Heart left ventricle (tissue), 16 donors: ENCODE data around the gene TPP2. TPM values are rescaled to one million over a fixed set of nuclear protein-coding genes. Genes with fewer than 3 reads are reported as not detected.

Source experiments
- ATAC-seq, 4 donors: fragments of 200-7000 bp; cut with Tn5 transposase; one replicate each; pipeline ENCODE4 v1.9.1; 2020 to 2022; ENCODE audit warnings: moderate library complexity in 4 of 4, mild to moderate bottlenecking in 3 of 4, moderate number of reproducible peaks in 1 of 4
- DNase-seq, 5 donors: peaks; one replicate each; pipeline ENCODE4 v3.0.0-alpha.2; 2020
- H3K27ac ChIP-seq, 12 donors: fragments of 200-600 bp; sonication (generic) in 4 of 12; one replicate each; pipeline versions ENCODE4 v1.5.0 to v1.8.0; 2016 to 2022; ENCODE audit warnings: mild to moderate bottlenecking in 2 of 12
- H3K27me3 ChIP-seq, 9 donors: fragments of 200-600 bp; sonication (generic) in 2 of 9; one replicate each; pipeline versions ENCODE4 v1.5.1 to v1.8.0; 2016 to 2022; ENCODE audit warnings: mild to moderate bottlenecking in 3 of 9
- H3K36me3 ChIP-seq, 9 donors: fragments of 200-600 bp; sonication (generic) in 2 of 9; one replicate each; pipeline versions ENCODE4 v1.5.0 to v1.8.0; 2018 to 2022; ENCODE audit warnings: mild to moderate bottlenecking in 2 of 9
- H3K4me1 ChIP-seq, 12 donors: fragments of 200-600 bp; sonication (generic) in 4 of 12; one replicate each; pipeline versions ENCODE4 v1.5.0 to v1.8.0; 2016 to 2022; ENCODE audit warnings: mild to moderate bottlenecking in 3 of 12
- H3K4me3 ChIP-seq, 12 donors: fragments of 200-600 bp; sonication (generic) in 4 of 12; one replicate each; pipeline versions ENCODE4 v1.5.0 to v1.8.0; 2017 to 2022; ENCODE audit warnings: mild to moderate bottlenecking in 9 of 12, moderate library complexity in 4 of 12
- H3K9me3 ChIP-seq, 12 donors: fragments of 200-600 bp; sonication (generic) in 4 of 12; one replicate each; pipeline versions ENCODE4 v1.5.0 to v1.8.0; 2016 to 2022; ENCODE audit warnings: mild to moderate bottlenecking in 1 of 12
- CTCF ChIP-seq, 12 donors: fragments of 200-600 bp; sonication (generic) in 4 of 12; IDR thresholded peaks; one replicate each; pipeline versions ENCODE4 v1.5.0 to v1.8.0; 2018 to 2022; ENCODE audit warnings: antibody characterized with exemption in 12 of 12, mild to moderate bottlenecking in 5 of 12
- POLR2A ChIP-seq, 2 donors: fragments of 450-650 bp; IDR thresholded peaks; one replicate each; pipeline ENCODE4 v1.6.1; 2017; ENCODE audit warnings: antibody characterized with exemption in 2 of 2, mild to moderate bottlenecking in 2 of 2, moderate library complexity in 2 of 2
- WGBS, 4 donors: extraction: QIAGEN DNeasy Blood & Tissue Kit in 2 of 4; methylation state at CpG; one replicate each; pipeline versions ENCODE4 v1.1.5 to v1.1.7; 2013 to 2018; 5-methylcytosine and 5-hydroxymethylcytosine counted together
- intact Hi-C, 10 donors: fragments of 100-400 bp; cut with DNase I; formaldehyde crosslinking; loops; one replicate each; pipeline versions ENCODE4 v1.11.1 to v1.14.2; 2022
- polyA plus RNA-seq, 2 donors: library from polyadenylated mRNA; stranded (reverse); fragments of 200-250 nt; gene quantifications; one replicate each; pipeline ENCODE4 v1.2.3, GENCODE V29; 2013
- total RNA-seq, 9 donors: library from RNA; depleted of rRNA in 2 of 9; stranded (reverse); fragments of >200 nt in 2 of 9; fragmentation: NEBNext Ultra II Directional in 3 of 9; extraction: Animal tissue kit (Norgen Biotek cat#: 25700) in 3 of 9; gene quantifications; one replicate each; pipeline versions ENCODE4 v1.1.0 to v1.2.4, GENCODE V29; 2016 to 2023
- donor health status: ischemic (EF 13 %, LVEDD 7.1; RV severe dilation, severe dysfunction).
- donor health status: healthy with polysubstance abuse.
- donor health status: DM: no; HTN: yes; CAD: no.
- donor health status: DM: no; HTN: no; CAD: no.
- donor health status: ischemic (EF 25% LVEDD 6.9; RV normal size, moderate dysfunction).
- donor health status: ischemic (EF 25% LVEDD 5.7; RV mildly dilated, moderate dysfunction).
- donor health status: healthy.
- donor health status: DM: yes; HTN: yes; CAD: no.
- donor health status: ischemic (EF 35%, LVEDD 5.7; RV mildly dilated, moderate dysfunction).
- donor health status: nonischemic (EF 11% LVEDD 7.7; RV severe dilation, severe dysfunction).
- donor health status: DM: yes; HTN: yes; CAD: no.
- donor health status: PGD.
- donor health status: ischemic (EF 29% LVEDD 5.4; RV normal size, mild dysfunction).
- donor health status: nonischemic (EF 23%, LVEDD 6.1; RV moderate dilation, normal function).

The TPP2 gene
- total and polyA plus RNA-seq, 11 donors: 13.0 to 37.9 (median 32.4) TPM

- H3K36me3 ChIP-seq: peaks cover 0 to 92% (median 83%) of the 10 kb centered on the region in 9 donors
- H3K9me3 ChIP-seq: no peaks in the 10 kb centered on the region
- TF ChIP-seq POLR2A (IDR thresholded peaks at IDR 0.05) (no peak), CTCF (IDR thresholded peaks at IDR 0.05) (no peak)
- DNase-seq (no peak), ATAC-seq (peak in 3 of 4 donors; percentile 36 to 56 (median 52))
- no peak overlapping the region for H3K27ac ChIP-seq
- 74 to 81% (median 77%) methylated on average over 4 of the region's 4 CpGs for WGBS, 4 donors
- H3K4me1 ChIP-seq: peaks cover 0 to 6% (median 0%) of the 10 kb centered on the region in 12 donors
- no peak overlapping the region for H3K4me3 ChIP-seq
- no peaks in the 10 kb centered on the region for H3K27me3 ChIP-seq
- intact Hi-C loops: loop anchor here in 1 of 10 donors (5.0 kb wide), 1 partner anchor 39 kb away; no protein-coding TSS in a partner anchor
Observed at GRCh38 chr13:102617697-102618350, 21.0 kb downstream of the TPP2 start.

GRCh38 chr13:102620516-102620915 lies 23.7 kb downstream of the TPP2 start:
- Histone ChIP-seq H3K36me3 (peaks cover 0 to 97% (median 89%) of the 10 kb centered on the region in 9 donors), H3K9me3 (no peaks in the 10 kb centered on the region), H3K27ac (no peak overlapping the region), H3K4me3 (no peak overlapping the region), H3K4me1 (peaks cover 0 to 6% (median 0%) of the 10 kb centered on the region in 12 donors), H3K27me3 (no peaks in the 10 kb centered on the region)
- WGBS, 4 donors: 80 to 92% (median 85%) methylated on average over 6 of the region's 6 CpGs
- no peak for ATAC-seq
- no peak for DNase-seq
- intact Hi-C loops: no loop called here
- no peak for TF ChIP-seq POLR2A (IDR thresholded peaks at IDR 0.05)
- no peak for TF ChIP-seq CTCF (IDR thresholded peaks at IDR 0.05)

GRCh38 chr13:102626928-102627327 lies 30.1 kb downstream of the TPP2 start:
- Histone ChIP-seq H3K36me3 (peaks cover 0 to 97% (median 89%) of the 10 kb centered on the region in 9 donors), H3K27ac (no peak overlapping the region), H3K9me3 (no peaks in the 10 kb centered on the region), H3K27me3 (no peaks in the 10 kb centered on the region), H3K4me3 (no peak overlapping the region), H3K4me1 (peaks cover 0 to 3% (median 0%) of the 10 kb centered on the region in 12 donors)
- no peak for TF ChIP-seq POLR2A (IDR thresholded peaks at IDR 0.05)
- ATAC-seq (no peak), DNase-seq (no peak)
- intact Hi-C loops: no loop called here
- WGBS, 4 donors: 39 to 76% (median 44%) methylated on average over 1 of the region's 1 CpG

GRCh38 chr13:102628559-102628958 lies 31.8 kb downstream of the TPP2 start:
- WGBS, 4 donors: 76 to 84% (median 80%) methylated on average over 4 of the region's 4 CpGs
- ATAC-seq: no peak

More at GRCh38 chr13:102628559-102628958, 31.8 kb downstream of the TPP2 start:
- no peak overlapping the region for H3K4me3 ChIP-seq
- H3K9me3 ChIP-seq: no peaks in the 10 kb centered on the region
- no peak overlapping the region for H3K27ac ChIP-seq
- intact Hi-C loops: no loop called here
- no peaks in the 10 kb centered on the region for H3K27me3 ChIP-seq
- peaks cover 0 to 97% (median 92%) of the 10 kb centered on the region in 9 donors for H3K36me3 ChIP-seq
- H3K4me1 ChIP-seq: peaks cover 0 to 3% (median 0%) of the 10 kb centered on the region in 12 donors
- TF ChIP-seq CTCF (IDR thresholded peaks at IDR 0.05) (no peak), POLR2A (IDR thresholded peaks at IDR 0.05) (no peak)
- no peak for DNase-seq
